Activated gamma-delta T cell (primary cell): ENCODE measurements around the gene LEKR1.
A peak's percentile ranks its signal among the peaks of the same experiment; 100 is the strongest.

Experiments
- DNase-seq: peaks from one replicate; lab custom pipeline; 2025; lab: John Stamatoyannopoulos, UW

LEKR1 gene

GRCh38 chr3:156806698-156807097, 19.5 kb upstream of the LEKR1 start:
- no peak for DNase-seq

DNA sequence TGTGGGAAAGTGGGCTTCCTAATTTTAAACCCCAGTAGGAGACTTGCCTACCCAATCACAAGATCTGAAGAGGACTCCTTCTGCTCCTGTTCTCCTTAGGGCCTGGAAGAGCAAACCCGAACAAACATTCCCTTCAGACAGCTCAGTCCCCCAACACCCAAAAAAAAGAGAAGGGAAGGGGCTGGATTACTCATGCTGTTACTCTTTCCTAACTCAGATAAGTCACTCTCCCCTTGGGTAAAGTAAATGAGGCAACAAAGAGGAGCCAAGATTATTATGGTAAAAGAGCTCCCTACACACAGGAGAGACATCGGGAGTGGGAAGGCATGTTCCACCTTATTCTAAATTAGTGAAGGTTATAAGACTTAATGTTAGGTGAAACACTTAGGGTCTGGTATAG, 18.1 kb upstream of the LEKR1 start:
- DNase-seq = no peak

GRCh38 chr3:156811089-156811862, 14.9 kb upstream of the LEKR1 start:
- no peak for DNase-seq

GRCh38 chr3:156812521-156813335, 13.4 kb upstream of the LEKR1 start:
- DNase-seq = no peak

- DNase-seq = no peak
These were observed 11.9 kb upstream of the LEKR1 start for GRCh38 chr3:156814295-156814694.

GRCh38 chr3:156816091-156816793, 9.9 kb upstream of the LEKR1 start:
- DNase-seq = peak; percentile 16

GRCh38 chr3:156816794-156817645, 9.1 kb upstream of the LEKR1 start:
- peak; percentile 75 for DNase-seq

DNA sequence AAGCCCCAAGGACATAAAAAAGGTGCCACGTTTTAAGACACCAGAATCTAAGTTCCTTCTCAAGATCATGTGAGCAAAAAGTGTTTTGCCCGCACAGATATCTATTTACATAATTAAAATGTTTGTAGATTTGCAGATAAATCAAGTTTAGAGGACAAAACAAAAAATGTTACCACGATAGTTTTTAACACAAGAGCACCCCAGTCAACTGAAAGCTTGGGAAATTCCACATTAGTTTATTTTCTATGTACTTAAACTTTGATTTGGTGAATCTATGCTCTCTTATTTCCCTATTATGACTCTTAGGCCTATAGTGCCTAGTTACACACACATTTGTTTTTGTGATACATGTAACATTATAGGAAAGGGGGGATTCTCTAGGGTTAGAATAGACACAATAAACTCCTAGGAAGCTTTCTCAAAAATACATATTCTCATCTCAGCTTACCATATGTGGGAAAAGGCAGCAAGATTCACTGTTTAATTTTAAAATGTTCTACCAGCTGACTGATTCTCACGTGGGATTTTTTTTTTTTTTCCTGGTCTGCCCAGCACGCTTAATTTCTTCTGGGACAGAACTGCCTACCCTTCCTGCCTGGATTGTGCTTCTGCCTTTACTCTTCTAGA, 8.4 kb upstream of the LEKR1 start:
- DNase-seq = no peak

GRCh38 chr3:156818273-156818651, 7.9 kb upstream of the LEKR1 start:
- DNase-seq = no peak

DNA sequence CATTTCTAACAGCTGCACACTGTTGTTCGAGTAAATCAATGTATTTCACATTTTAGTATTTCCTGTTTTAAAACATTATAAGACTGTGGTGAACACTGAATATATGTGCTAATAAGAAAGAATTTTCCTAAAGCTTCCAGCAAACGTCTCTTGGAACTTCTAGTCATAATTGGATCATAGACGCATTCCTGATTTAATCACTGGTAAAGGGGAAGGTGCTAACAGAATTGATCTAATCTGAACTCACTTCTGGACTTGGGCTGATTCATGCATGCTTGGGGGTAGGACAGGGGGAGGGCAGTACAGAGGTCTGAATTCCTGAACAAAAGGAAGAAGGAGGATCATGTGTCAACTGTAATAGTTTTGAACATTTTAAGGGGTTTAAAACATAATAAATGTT, 7.3 kb upstream of the LEKR1 start:
- no peak for DNase-seq

DNA sequence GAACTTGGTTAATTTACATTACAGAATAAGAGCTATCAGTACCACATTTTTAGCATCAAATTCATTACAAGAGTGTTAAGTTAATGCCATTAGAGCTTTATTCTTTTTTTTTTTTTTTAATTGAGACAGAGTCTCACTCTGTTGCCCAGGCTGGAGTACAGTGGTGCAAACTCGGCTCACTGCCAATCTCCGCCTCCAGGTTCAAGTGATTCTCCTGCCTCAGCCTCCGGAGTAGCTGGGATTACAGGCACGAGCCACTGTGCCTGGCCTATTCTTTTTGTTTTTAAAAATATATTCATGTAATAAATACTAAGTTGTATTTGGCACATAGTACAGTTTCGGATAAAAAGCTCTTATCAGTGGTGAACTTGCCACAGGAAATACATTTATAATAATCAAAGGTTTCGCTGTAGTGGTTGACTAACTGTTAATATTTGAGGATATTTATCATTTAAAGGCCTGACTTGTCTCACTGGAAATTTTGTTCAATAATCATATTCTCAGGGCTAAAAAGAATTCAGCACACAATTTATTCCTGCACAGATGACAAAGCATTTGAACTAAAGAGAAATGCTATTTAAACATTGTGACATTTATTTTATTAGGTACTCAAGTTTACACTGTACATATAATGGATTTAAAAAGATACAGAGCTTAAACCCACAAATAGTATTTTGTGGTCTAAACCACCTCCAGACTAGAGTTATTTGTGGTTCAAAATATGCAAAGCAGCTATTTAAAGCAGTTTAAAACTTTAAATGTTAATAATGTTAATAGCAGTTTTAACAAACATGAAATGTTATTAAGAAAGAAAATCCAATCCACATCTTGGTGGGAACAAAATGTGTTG, 6.1 kb upstream of the LEKR1 start:
- no peak for DNase-seq

GRCh38 chr3:156820692-156821080, 5.5 kb upstream of the LEKR1 start:
- DNase-seq = no peak

GRCh38 chr3:156822626-156823260, 3.4 kb upstream of the LEKR1 start:
- DNase-seq = peak; percentile 7

DNA sequence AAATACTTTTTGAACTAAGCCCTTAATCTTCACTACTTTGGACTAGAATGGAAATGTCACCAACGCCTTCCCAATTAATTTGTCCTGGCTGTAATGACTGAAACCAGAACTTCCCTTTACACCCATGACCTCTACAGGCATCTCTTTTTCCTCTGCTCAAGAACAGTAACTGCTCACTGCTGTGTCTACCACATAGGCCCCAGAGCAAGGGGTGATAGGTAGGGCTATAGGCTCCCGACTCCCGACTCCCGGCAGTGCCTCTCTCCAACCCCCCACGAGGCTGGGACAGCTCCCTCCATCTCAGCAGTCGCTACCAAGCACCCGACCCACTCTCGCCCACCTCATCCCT, 384 bp upstream of the LEKR1 start:
- no peak for DNase-seq

GRCh38 chr3:156826896-156827882, 1.0 kb downstream of the LEKR1 start:
- DNase-seq = no peak

- DNase-seq = no peak
These were observed 4.9 kb downstream of the LEKR1 start for GRCh38 chr3:156831006-156831405.

DNA sequence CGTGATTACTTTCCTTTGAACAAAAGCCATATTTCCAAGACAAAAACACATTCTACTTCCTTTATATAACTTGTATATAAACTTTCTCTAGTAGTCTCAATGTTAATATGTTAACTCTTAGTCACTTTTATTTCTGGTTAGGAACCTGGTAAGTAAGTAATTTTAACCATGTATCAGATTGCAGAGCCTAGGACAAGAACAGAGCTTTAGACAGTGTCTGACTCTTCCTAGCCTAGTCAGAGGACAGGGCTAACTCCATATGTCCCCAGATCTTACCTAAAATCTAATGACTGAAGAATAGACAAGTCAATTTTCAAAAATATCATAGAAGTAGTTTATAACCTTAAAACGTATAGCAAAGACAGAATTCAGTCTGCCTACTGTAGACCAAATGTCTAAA, 8.3 kb downstream of the LEKR1 start:
- no peak for DNase-seq

GRCh38 chr3:156834962-156835535, 8.9 kb downstream of the LEKR1 start:
- no peak for DNase-seq
